ENCODE results near the gene LTO1. TPM values are rescaled to one million over a fixed set of nuclear protein-coding genes. Genes with fewer than 3 reads are reported as not detected.

LTO1 gene
- total RNA-seq, 1 experiment from 2014 or later = 25.3 TPM

DNA sequence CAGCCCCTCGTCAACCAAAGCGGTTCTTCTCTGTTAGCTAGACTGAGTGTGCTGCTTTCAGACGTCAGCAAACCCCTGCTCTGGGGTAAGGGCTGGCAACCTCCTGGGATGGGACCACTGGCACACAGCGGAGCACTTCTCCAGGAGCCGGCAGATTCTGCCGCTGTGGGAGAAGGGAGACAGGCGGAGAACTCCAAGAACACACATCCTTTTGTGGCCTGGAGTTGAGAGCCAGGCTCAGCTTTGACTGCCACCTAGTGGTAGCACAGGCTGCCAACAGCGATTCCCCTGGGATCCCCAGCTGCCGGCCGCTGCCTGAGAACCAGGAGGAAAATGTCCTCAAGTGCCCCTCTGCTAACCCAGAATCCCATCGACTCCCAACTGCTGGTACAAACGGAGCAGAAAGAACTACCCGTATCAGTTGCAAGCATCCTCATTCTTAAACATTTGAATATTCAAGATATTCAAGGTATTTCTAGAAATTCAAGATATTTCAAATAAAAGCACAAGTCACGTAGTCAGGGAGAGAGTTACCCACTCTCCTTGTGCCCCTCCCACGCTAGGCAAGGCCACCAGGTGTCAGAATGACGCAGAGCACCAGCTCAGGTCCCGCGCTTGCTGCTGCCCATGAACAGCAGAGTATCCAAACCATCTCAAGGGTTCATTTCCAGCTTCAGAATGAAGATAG is 4.9 kb downstream of the LTO1 start:
- Histone ChIP-seq H3K27me3 (ENCODE audit: insufficient read depth, low read length) (no peaks in the 10 kb centered on the region), H2BK120ac (ENCODE audit: low read depth, low read length, poor library complexity, severe bottlenecking) (no peak overlapping the region), H2BK20ac (ENCODE audit: low read depth, low read length, poor library complexity, severe bottlenecking) (no peak overlapping the region), H3K79me1 (ENCODE audit: insufficient read depth, low read depth, low read length, poor library complexity, severe bottlenecking) (peaks cover 14% of the 10 kb centered on the region), H3K9ac (ENCODE audit: extremely low read depth, insufficient read length, low read length) (no peak overlapping the region), H2BK15ac (ENCODE audit: low read depth, low read length) (no peak overlapping the region), H3K18ac (ENCODE audit: insufficient read length, low read depth, low read length) (no peak overlapping the region), H3K56ac (ENCODE audit: insufficient read length, low read depth, low read length) (no peak overlapping the region), H3K23me2 (ENCODE audit: insufficient read length, low read depth, low read length, poor library complexity, severe bottlenecking) (peaks cover 8% of the 10 kb centered on the region), H3K4me2 (ENCODE audit: insufficient read depth, insufficient read length, low read length) (no peak overlapping the region), H3K9me3 (ENCODE audit: control insufficient read depth, low read depth, low read length) (no peaks in the 10 kb centered on the region), H3T11ph (ENCODE audit: low read length) (no peak overlapping the region), H4K91ac (ENCODE audit: insufficient read length, low read depth, low read length) (no peak overlapping the region), H2AFZ (ENCODE audit: low read length) (no peak overlapping the region), H3K4ac (ENCODE audit: low read depth, low read length) (no peak overlapping the region), H3K14ac (ENCODE audit: insufficient read depth, low read length) (no peak overlapping the region), H4K20me1 (ENCODE audit: control insufficient read depth, insufficient read depth, insufficient read length) (no peaks in the 10 kb centered on the region), H3K23ac (ENCODE audit: insufficient read length, low read depth, low read length) (no peak overlapping the region), H3K4me1 (ENCODE audit: insufficient read depth, low read length) (no peaks in the 10 kb centered on the region; the same call in 1 of the 2 replicates), H2BK12ac (ENCODE audit: insufficient read length, low read depth, low read length) (no peak overlapping the region), H4K5ac (ENCODE audit: insufficient read length, low read depth, low read length) (no peak overlapping the region), H3K79me2 (ENCODE audit: insufficient read depth, low read length) (peaks cover 10% of the 10 kb centered on the region; the same call in 1 of the 2 replicates), H2BK5ac (ENCODE audit: insufficient read length, low read length) (no peak overlapping the region), H4K8ac (replicated peaks; ENCODE audit: insufficient read length, low read depth, low read length) (no peak overlapping the region), H3K27ac (ENCODE audit: insufficient read length, low read depth, low read length) (no peak overlapping the region), H2AK5ac (ENCODE audit: insufficient read length, low read length) (no peak overlapping the region)
- H3K9me3 Mint-ChIP-seq = no peaks in the 10 kb centered on the region
- H3K27me3 Mint-ChIP-seq (ENCODE audit: low read depth) = no peaks in the 10 kb centered on the region
- H3K36me3 Mint-ChIP-seq (ENCODE audit: insufficient read depth in 1 of 3, low read depth in 3 of 3) = peaks cover 8 to 50% (median 39%) of the 10 kb centered on the region in 3 experiments; a peak in 6 of 7 replicates
- peak overlapping the region; percentile 73 to 86 (median 85); a peak in 3 of 7 replicates for H3K27ac Mint-ChIP-seq
- no peak overlapping the region for H3K4me3 Mint-ChIP-seq
- TF ChIP-seq, protein P1, sequence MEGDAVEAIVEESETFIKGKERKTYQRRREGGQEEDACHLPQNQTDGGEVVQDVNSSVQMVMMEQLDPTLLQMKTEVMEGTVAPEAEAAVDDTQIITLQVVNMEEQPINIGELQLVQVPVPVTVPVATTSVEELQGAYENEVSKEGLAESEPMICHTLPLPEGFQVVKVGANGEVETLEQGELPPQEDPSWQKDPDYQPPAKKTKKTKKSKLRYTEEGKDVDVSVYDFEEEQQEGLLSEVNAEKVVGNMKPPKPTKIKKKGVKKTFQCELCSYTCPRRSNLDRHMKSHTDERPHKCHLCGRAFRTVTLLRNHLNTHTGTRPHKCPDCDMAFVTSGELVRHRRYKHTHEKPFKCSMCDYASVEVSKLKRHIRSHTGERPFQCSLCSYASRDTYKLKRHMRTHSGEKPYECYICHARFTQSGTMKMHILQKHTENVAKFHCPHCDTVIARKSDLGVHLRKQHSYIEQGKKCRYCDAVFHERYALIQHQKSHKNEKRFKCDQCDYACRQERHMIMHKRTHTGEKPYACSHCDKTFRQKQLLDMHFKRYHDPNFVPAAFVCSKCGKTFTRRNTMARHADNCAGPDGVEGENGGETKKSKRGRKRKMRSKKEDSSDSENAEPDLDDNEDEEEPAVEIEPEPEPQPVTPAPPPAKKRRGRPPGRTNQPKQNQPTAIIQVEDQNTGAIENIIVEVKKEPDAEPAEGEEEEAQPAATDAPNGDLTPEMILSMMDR (conservative IDR thresholded peaks at IDR 0.05) = peak; percentile 96
- WGBS (ENCODE audit: extremely low coverage, insufficient read length, low lambda C conversion rate) = no CpG with 5 or more reads among the region's 18 CpGs
- DNase-seq = peak; percentile 92
- H3K4me1 Mint-ChIP-seq = peaks cover 10 to 19% of the 10 kb centered on the region in 2 experiments
